IMR-90 (cell line): ENCODE measurements around the gene ADGRV1. TPM values are rescaled to one million over a fixed set of nuclear protein-coding genes. Genes with fewer than 3 reads are reported as not detected.

Experiments
- ATAC-seq: fragments of 200-7000 bp; cut with Tn5 transposase; 2 replicates; pipeline ENCODE4 v1.9.1; 2020; ENCODE audit warnings: low read depth, mild to moderate bottlenecking, moderate library complexity
- BruUV-seq: library from RNA; stranded (reverse); fragments of 400-500 nt; replicated peaks from 2 replicates; lab custom pipeline; 2021; lab: Mats Ljungman, UMichigan
- CTCF ChIA-PET: fragments of 300-600 bp; formaldehyde crosslinking; extraction: SDS; loops from one replicate; lab custom pipeline; 2021; ENCODE audit warnings: antibody characterized with exemption; lab: Yijun Ruan, JAX
- POLR2A ChIA-PET: fragments of 300-600 bp; sonication (Branson Sonifier 250); formaldehyde crosslinking; loops from one replicate; lab custom pipeline; 2022; ENCODE audit warnings: antibody characterized with exemption; ENCODE audit not compliant: unreplicated experiment; lab: Charles Lee
- DNase-seq: peaks from one replicate; pipeline ENCODE4 v3.0.0; 2013
- H2AFZ ChIP-seq: replicated peaks from 2 replicates; pipeline ENCODE3; 2013; ENCODE audit warnings: low read length, mild to moderate bottlenecking; ENCODE audit not compliant: poor library complexity
- H2AK5ac ChIP-seq: 2 replicates; pipeline ENCODE4 v1.6.1; 2013; ENCODE audit warnings: low read depth, low read length, inconsistent platforms
- H2AK9ac ChIP-seq: replicated peaks from 2 replicates; pipeline ENCODE3; 2013; ENCODE audit warnings: mild to moderate bottlenecking, low read depth, low read length, moderate library complexity; ENCODE audit not compliant: poor library complexity
- H2BK120ac ChIP-seq: 2 replicates; pipeline ENCODE4 v1.6.1; 2013; ENCODE audit warnings: low read depth, low read length, inconsistent platforms
- H2BK15ac ChIP-seq: 3 replicates; pipeline ENCODE4 v1.6.1; 2013; ENCODE audit warnings: low read depth, low read length, inconsistent platforms
- H2BK20ac ChIP-seq: 2 replicates; pipeline ENCODE4 v1.6.1; 2013; ENCODE audit warnings: low read depth, mild to moderate bottlenecking, inconsistent platforms, low read length, moderate library complexity
- H2BK5ac ChIP-seq: 2 replicates; pipeline ENCODE4 v1.6.1; 2013; ENCODE audit warnings: mild to moderate bottlenecking, low read depth, low read length, inconsistent platforms; ENCODE audit not compliant: poor library complexity, severe bottlenecking
- H3K14ac ChIP-seq: replicated peaks from 2 replicates; pipeline ENCODE4 v1.6.1; 2013; ENCODE audit warnings: low read depth, low read length, inconsistent platforms
- H3K18ac ChIP-seq: 2 replicates; pipeline ENCODE4 v1.6.1; 2013; ENCODE audit warnings: low read depth, low read length, control low read depth
- H3K23ac ChIP-seq: 2 replicates; pipeline ENCODE4 v1.6.1; 2013; ENCODE audit warnings: low read depth, low read length, inconsistent platforms
- H3K27ac ChIP-seq: 2 replicates; pipeline ENCODE4 v1.5.1; 2013; ENCODE audit warnings: mild to moderate bottlenecking, control low read depth, low read length; ENCODE audit not compliant: insufficient read depth
- H3K27me3 ChIP-seq: 2 replicates; pipeline ENCODE4 v1.6.1; 2013; ENCODE audit warnings: low read length; ENCODE audit not compliant: control insufficient read depth, insufficient read depth
- H3K36me3 ChIP-seq: 2 replicates; pipeline ENCODE4 v1.6.1; 2013; ENCODE audit warnings: low read length, mixed read lengths; ENCODE audit not compliant: control insufficient read depth, insufficient read depth
- H3K4ac ChIP-seq: 2 replicates; pipeline ENCODE4 v1.6.1; 2013; ENCODE audit warnings: low read depth, low read length, inconsistent platforms
- H3K4me1 ChIP-seq: 2 replicates; pipeline ENCODE4 v1.6.1; 2013; ENCODE audit warnings: low read length, mixed read lengths; ENCODE audit not compliant: control insufficient read depth, insufficient read depth
- H3K4me2 ChIP-seq: 2 replicates; pipeline ENCODE4 v1.6.1; 2013; ENCODE audit warnings: low read depth, mild to moderate bottlenecking, control low read depth, low read length, moderate library complexity
- H3K4me3 ChIP-seq: 2 replicates; pipeline ENCODE4 v1.5.1; 2013; ENCODE audit warnings: low read depth, mild to moderate bottlenecking, control low read depth, low read length, moderate library complexity; ENCODE audit not compliant: insufficient read depth
- H3K56ac ChIP-seq: 2 replicates; pipeline ENCODE4 v1.6.1; 2013; ENCODE audit warnings: low read length, inconsistent platforms; ENCODE audit not compliant: insufficient read depth; ENCODE audit errors: extremely low read depth
- H3K79me1 ChIP-seq, 2 experiments: 2 replicates each; pipeline ENCODE4 v1.6.1; 2013; ENCODE audit warnings: low read length in 2 of 2, inconsistent platforms in 1 of 2, low read depth in 1 of 2
- H3K9ac ChIP-seq: 2 replicates; pipeline ENCODE4 v1.6.1; 2013; ENCODE audit warnings: low read depth, low read length, control low read depth
- H3K9me1 ChIP-seq: 2 replicates; pipeline ENCODE4 v1.6.1; 2013; ENCODE audit warnings: low read length, inconsistent platforms; ENCODE audit not compliant: insufficient read depth
- H3K9me3 ChIP-seq: 2 replicates; pipeline ENCODE4 v1.6.1; 2013; ENCODE audit warnings: low read length; ENCODE audit not compliant: control insufficient read depth, insufficient read depth
- H4K20me1 ChIP-seq: 2 replicates; pipeline ENCODE4 v1.6.1; 2013; ENCODE audit warnings: low read length, inconsistent platforms; ENCODE audit not compliant: insufficient read depth
- H4K5ac ChIP-seq: 2 replicates; pipeline ENCODE4 v1.6.1; 2013; ENCODE audit warnings: mild to moderate bottlenecking, low read depth, low read length, control low read depth
- H4K8ac ChIP-seq, 2 experiments: 2 replicates each; pipeline ENCODE4 v1.6.1; 2013; ENCODE audit warnings: low read depth in 2 of 2, low read length in 2 of 2, control low read depth in 1 of 2, inconsistent platforms in 1 of 2
- H4K91ac ChIP-seq: 2 replicates; pipeline ENCODE4 v1.6.1; 2013; ENCODE audit warnings: low read depth, low read length, inconsistent platforms; ENCODE audit not compliant: insufficient read depth
- CHD1 ChIP-seq: IDR thresholded peaks from 2 replicates; pipeline ENCODE4 v1.6.1; 2012; ENCODE audit warnings: low read depth, low read length, improper control_type of control experiment
- FOS ChIP-seq: fragments of 150-350 bp; IDR thresholded peaks from 2 replicates; pipeline ENCODE4 v1.6.1; 2016; ENCODE audit warnings: low read depth, low read length
- NFE2L2 ChIP-seq: fragments of 150-350 bp; IDR thresholded peaks from 2 replicates; pipeline ENCODE4 v1.6.1; 2016; ENCODE audit warnings: low read depth, mild to moderate bottlenecking, low read length
- POLR2A ChIP-seq: IDR thresholded peaks from 2 replicates; pipeline ENCODE4 v1.6.1; 2012; ENCODE audit warnings: mild to moderate bottlenecking, low read depth, low read length
- RAD21 ChIP-seq: IDR thresholded peaks from 2 replicates; pipeline ENCODE4 v1.6.1; 2012; ENCODE audit warnings: low read length, improper control_type of control experiment
- SMC3 ChIP-seq: fragments of 150-350 bp; IDR thresholded peaks from 2 replicates; pipeline ENCODE4 v1.6.1; 2016; ENCODE audit warnings: low read depth, mild to moderate bottlenecking, antibody characterized with exemption, low read length, moderate library complexity
- USF2 ChIP-seq: fragments of 150-350 bp; IDR thresholded peaks from 2 replicates; pipeline ENCODE4 v1.6.1; 2017; ENCODE audit warnings: mild to moderate bottlenecking, antibody characterized with exemption, low read length, low read depth
- WGBS, 2 experiments: methylation state at CpG; one replicate each; pipeline versions ENCODE4 v1.1.5 to v1.1.7; 2013; ENCODE audit warnings: missing lambda C conversion rate in 2 of 2; ENCODE audit not compliant: insufficient read length in 1 of 2; ENCODE audit errors: extremely low coverage in 2 of 2; 5-methylcytosine and 5-hydroxymethylcytosine counted together
- dilution Hi-C: fragments of 300-500 bp; cut with HindIII; formaldehyde crosslinking; loops from one replicate; pipeline ENCODE4 v1.14.3; 2018; ENCODE audit warnings: low sequenced_read_pairs; ENCODE audit not compliant: unreplicated experiment
- in situ Hi-C: fragments of 300-500 bp; cut with MboI; formaldehyde crosslinking; loops from 3 replicates; pipeline ENCODE4 v1.14.3; 2019; ENCODE audit warnings: low sequenced_read_pairs, inconsistent platforms, mixed read lengths
- intact Hi-C: fragments of 100-400 bp; cut with micrococcal nuclease; formaldehyde crosslinking; loops from 2 replicates; pipeline ENCODE4 v1.10.0; 2022
- polyA plus RNA-seq, 3 experiments: library from polyadenylated mRNA; depleted of rRNA; stranded (reverse); fragments of >200 nt; gene quantifications; 2 replicates each; pipeline ENCODE4 v1.2.3, GENCODE V29; 2012; ENCODE audit warnings: low replicate concordance in 1 of 3
- total RNA-seq: library from RNA; depleted of rRNA; stranded (reverse); fragments of >200 nt; gene quantifications from 2 replicates; pipeline ENCODE4 v1.2.3, GENCODE V29; 2012
- TF ChIP-seq, protein P1 (sequence below): conservative IDR thresholded peaks from 2 replicates; pipeline ENCODE4 v1.5.1; 2012; ENCODE audit warnings: mild to moderate bottlenecking, low read depth, low read length, improper control_type of control experiment

ADGRV1 gene
- total and polyA plus RNA-seq, 2 of the 4 experiments (the other 2 are of a cell fraction) = under 0.01 TPM; not detected in 1

GRCh38 chr5:91069364-91069763 lies 510.8 kb downstream of the ADGRV1 start:
- ChIA-PET POLR2A (no interaction called here), CTCF (no interaction called here)
- Histone ChIP-seq H3K4me2 (no peak overlapping the region), H3K27ac (no peak overlapping the region), H3K79me1 (no peaks in the 10 kb centered on the region), H3K9me1 (no peaks in the 10 kb centered on the region), H3K4me3 (no peak overlapping the region), H3K18ac (no peak overlapping the region), H2AK5ac (no peak overlapping the region), H3K9ac (no peak overlapping the region), H3K56ac (no peak overlapping the region), H3K4ac (no peak overlapping the region), H4K91ac (no peak overlapping the region), H3K9me3 (no peaks in the 10 kb centered on the region), H3K23ac (no peak overlapping the region), H4K5ac (no peak overlapping the region), H2AK9ac (no peak overlapping the region), H2BK15ac (no peak overlapping the region), H2BK120ac (no peak overlapping the region), H2BK20ac (no peak overlapping the region), H4K20me1 (no peaks in the 10 kb centered on the region), H2BK5ac (no peak overlapping the region), H2AFZ (no peak overlapping the region), H3K14ac (no peak overlapping the region), H4K8ac (no peak overlapping the region), H3K36me3 (no peaks in the 10 kb centered on the region), H3K27me3 (no peaks in the 10 kb centered on the region), H3K4me1 (peaks cover 9% of the 10 kb centered on the region)
- DNase-seq = no peak
- TF ChIP-seq USF2 = no peak
- no peak for TF ChIP-seq NFE2L2
- no peak for TF ChIP-seq FOS
- no peak for TF ChIP-seq POLR2A
- TF ChIP-seq SMC3 = no peak
- TF ChIP-seq RAD21 = no peak
- TF ChIP-seq, protein P1, sequence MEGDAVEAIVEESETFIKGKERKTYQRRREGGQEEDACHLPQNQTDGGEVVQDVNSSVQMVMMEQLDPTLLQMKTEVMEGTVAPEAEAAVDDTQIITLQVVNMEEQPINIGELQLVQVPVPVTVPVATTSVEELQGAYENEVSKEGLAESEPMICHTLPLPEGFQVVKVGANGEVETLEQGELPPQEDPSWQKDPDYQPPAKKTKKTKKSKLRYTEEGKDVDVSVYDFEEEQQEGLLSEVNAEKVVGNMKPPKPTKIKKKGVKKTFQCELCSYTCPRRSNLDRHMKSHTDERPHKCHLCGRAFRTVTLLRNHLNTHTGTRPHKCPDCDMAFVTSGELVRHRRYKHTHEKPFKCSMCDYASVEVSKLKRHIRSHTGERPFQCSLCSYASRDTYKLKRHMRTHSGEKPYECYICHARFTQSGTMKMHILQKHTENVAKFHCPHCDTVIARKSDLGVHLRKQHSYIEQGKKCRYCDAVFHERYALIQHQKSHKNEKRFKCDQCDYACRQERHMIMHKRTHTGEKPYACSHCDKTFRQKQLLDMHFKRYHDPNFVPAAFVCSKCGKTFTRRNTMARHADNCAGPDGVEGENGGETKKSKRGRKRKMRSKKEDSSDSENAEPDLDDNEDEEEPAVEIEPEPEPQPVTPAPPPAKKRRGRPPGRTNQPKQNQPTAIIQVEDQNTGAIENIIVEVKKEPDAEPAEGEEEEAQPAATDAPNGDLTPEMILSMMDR = no peak
- TF ChIP-seq CHD1 = no peak
- ATAC-seq = no peak
- in situ Hi-C loops (no loop called here), intact Hi-C loops (no loop called here), dilution Hi-C loops (no loop called here)
- WGBS, 2 experiments = no CpG with 5 or more reads among the region's 2 CpGs
- BruUV-seq = no TSS peak
